ENCODE measurements around the gene TIMM10.
A peak's percentile ranks its signal among the peaks of the same experiment; 100 is the strongest.

The TIMM10 gene

DNA sequence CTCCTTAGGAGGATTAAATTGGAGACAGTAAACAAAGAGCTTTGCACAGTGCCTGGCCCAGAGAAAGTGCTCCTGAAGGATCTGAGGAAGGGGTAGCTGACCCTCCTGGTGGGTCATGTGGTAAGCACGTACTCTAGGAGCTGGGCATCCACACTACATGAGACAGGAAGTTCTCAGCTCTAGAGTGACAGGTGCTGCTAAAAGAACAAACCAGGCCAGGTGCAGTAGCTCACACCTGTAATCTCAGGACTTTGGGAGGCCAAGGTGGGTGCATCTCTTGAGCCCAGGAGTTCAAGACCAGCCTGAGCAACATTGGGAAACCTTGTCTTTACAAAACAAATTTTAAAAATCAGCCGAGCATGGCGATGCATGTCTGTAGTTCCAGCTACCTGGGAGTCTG is 28.2 kb downstream of the TIMM10 start:
- Mint-ChIP-seq H3K36me3 (ENCODE audit: low read depth) (peaks cover 16% of the 10 kb centered on the region), H3K27me3 (no peaks in the 10 kb centered on the region), H3K27ac (no peak overlapping the region), H3K9me3 (no peaks in the 10 kb centered on the region), H3K4me1 (peaks cover 2% of the 10 kb centered on the region), H3K4me3 (no peak overlapping the region)
- ATAC-seq (no peak), DNase-seq (no peak)

GRCh38 chr11:57501953-57502352 is 28.6 kb downstream of the TIMM10 start:
- Mint-ChIP-seq H3K4me1 (peaks cover 2% of the 10 kb centered on the region), H3K36me3 (ENCODE audit: low read depth) (peaks cover 17% of the 10 kb centered on the region), H3K4me3 (no peak overlapping the region), H3K27ac (no peak overlapping the region), H3K9me3 (no peaks in the 10 kb centered on the region), H3K27me3 (no peaks in the 10 kb centered on the region)
- ATAC-seq (no peak), DNase-seq (no peak)

GRCh38 chr11:57500926-57501325 is 29.6 kb downstream of the TIMM10 start:
- no peaks in the 10 kb centered on the region for H3K9me3 Mint-ChIP-seq
- ATAC-seq (no peak), DNase-seq (no peak)
- H3K4me1 Mint-ChIP-seq = peaks cover 2% of the 10 kb centered on the region
- H3K4me3 Mint-ChIP-seq = no peak overlapping the region
- peaks cover 18% of the 10 kb centered on the region for H3K36me3 Mint-ChIP-seq (ENCODE audit: low read depth)
- H3K27ac Mint-ChIP-seq = no peak overlapping the region
- no peaks in the 10 kb centered on the region for H3K27me3 Mint-ChIP-seq

DNA sequence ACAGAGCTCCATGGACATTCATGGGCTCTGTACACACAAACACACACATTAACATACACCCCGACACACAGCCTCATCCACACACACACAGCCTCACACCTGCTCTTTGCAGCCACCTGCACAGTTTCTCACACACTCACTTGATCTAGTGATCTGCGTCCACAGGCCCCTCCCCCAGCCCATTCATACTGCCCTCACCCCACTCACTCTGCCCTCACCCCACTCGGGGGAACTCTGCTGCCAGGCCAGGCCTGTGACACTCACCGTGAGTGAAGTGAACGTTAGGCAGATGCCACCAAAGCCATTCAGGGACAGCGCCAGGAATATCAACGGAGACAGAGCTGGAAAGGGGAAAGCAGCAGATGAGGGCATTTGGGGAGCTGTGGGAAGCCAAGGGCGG is 30.0 kb downstream of the TIMM10 start:
- ATAC-seq (no peak), DNase-seq (no peak)
- Mint-ChIP-seq H3K27me3 (no peaks in the 10 kb centered on the region), H3K27ac (no peak overlapping the region), H3K4me3 (no peak overlapping the region), H3K4me1 (peaks cover 2% of the 10 kb centered on the region), H3K9me3 (no peaks in the 10 kb centered on the region), H3K36me3 (ENCODE audit: low read depth) (peaks cover 21% of the 10 kb centered on the region)

- Mint-ChIP-seq H3K36me3 (ENCODE audit: low read depth) (peaks cover 21% of the 10 kb centered on the region), H3K4me1 (peaks cover 2% of the 10 kb centered on the region), H3K27ac (no peak overlapping the region), H3K9me3 (no peaks in the 10 kb centered on the region), H3K4me3 (no peak overlapping the region), H3K27me3 (no peaks in the 10 kb centered on the region)
- DNase-seq (no peak), ATAC-seq (no peak)
These were observed 30.5 kb downstream of the TIMM10 start for GRCh38 chr11:57499983-57500461.

DNA sequence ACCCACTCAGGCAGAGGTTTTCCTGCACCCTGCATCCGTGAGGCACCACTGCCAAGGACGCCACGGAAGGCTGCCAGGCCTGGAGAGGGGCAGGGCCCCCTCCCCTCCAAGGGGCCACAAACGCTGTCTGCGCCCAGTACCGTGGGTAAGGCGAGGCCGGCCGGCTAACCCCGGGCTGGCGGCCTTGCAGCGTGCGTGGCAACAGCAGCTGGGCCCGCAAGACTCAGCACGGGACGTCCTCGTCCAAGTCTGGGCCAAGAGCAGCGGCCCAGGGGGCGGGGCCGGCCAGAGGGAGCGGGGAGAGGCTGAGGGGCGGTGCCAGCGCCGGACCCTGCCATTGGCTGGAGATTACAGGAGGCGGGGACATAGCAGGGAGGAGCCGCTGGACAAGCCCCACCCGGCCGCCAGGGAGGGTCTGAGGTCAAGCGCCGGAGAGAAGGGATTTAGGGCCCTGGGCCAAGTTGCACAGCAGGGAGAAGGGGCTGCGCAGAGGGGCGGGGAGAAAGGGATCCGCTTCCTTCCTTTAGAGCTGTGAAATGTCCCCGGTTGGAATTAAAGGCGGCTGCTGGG is 31.1 kb downstream of the TIMM10 start:
- H3K9me3 Mint-ChIP-seq = no peaks in the 10 kb centered on the region
- H3K27ac Mint-ChIP-seq = no peak overlapping the region
- H3K4me1 Mint-ChIP-seq = peaks cover 4% of the 10 kb centered on the region
- no peak overlapping the region for H3K4me3 Mint-ChIP-seq
- H3K27me3 Mint-ChIP-seq = no peaks in the 10 kb centered on the region
- peaks cover 17% of the 10 kb centered on the region for H3K36me3 Mint-ChIP-seq (ENCODE audit: low read depth)
- ATAC-seq (peak; percentile 76), DNase-seq (peak; percentile 66)

- peaks cover 19% of the 10 kb centered on the region for H3K36me3 Mint-ChIP-seq (ENCODE audit: low read depth)
- no peaks in the 10 kb centered on the region for H3K27me3 Mint-ChIP-seq
- no peaks in the 10 kb centered on the region for H3K9me3 Mint-ChIP-seq
- ATAC-seq (no peak), DNase-seq (no peak)
- H3K27ac Mint-ChIP-seq = no peak overlapping the region
- peaks cover 13% of the 10 kb centered on the region for H3K4me1 Mint-ChIP-seq
- no peak overlapping the region for H3K4me3 Mint-ChIP-seq
These were observed 32.0 kb downstream of the TIMM10 start for GRCh38 chr11:57498540-57498939.

- H3K27ac Mint-ChIP-seq = no peak overlapping the region
- ATAC-seq (no peak), DNase-seq (no peak)
These were observed 33.0 kb downstream of the TIMM10 start for GRCh38 chr11:57497303-57498247.

GRCh38 chr11:57496109-57496820 is 34.3 kb downstream of the TIMM10 start:
- ATAC-seq = no peak
- no peak for DNase-seq
- H3K9me3 Mint-ChIP-seq = no peaks in the 10 kb centered on the region
- H3K36me3 Mint-ChIP-seq (ENCODE audit: low read depth) = peaks cover 30% of the 10 kb centered on the region
- no peak overlapping the region for H3K4me3 Mint-ChIP-seq
- no peaks in the 10 kb centered on the region for H3K27me3 Mint-ChIP-seq
- H3K27ac Mint-ChIP-seq = peak overlapping the region; percentile 5
- H3K4me1 Mint-ChIP-seq = peaks cover 15% of the 10 kb centered on the region

More at GRCh38 chr11:57497303-57498247, 33.0 kb downstream of the TIMM10 start:
- Mint-ChIP-seq H3K4me3 (no peak overlapping the region), H3K4me1 (peaks cover 15% of the 10 kb centered on the region), H3K27me3 (no peaks in the 10 kb centered on the region), H3K9me3 (no peaks in the 10 kb centered on the region), H3K36me3 (ENCODE audit: low read depth) (peaks cover 25% of the 10 kb centered on the region)

DNA sequence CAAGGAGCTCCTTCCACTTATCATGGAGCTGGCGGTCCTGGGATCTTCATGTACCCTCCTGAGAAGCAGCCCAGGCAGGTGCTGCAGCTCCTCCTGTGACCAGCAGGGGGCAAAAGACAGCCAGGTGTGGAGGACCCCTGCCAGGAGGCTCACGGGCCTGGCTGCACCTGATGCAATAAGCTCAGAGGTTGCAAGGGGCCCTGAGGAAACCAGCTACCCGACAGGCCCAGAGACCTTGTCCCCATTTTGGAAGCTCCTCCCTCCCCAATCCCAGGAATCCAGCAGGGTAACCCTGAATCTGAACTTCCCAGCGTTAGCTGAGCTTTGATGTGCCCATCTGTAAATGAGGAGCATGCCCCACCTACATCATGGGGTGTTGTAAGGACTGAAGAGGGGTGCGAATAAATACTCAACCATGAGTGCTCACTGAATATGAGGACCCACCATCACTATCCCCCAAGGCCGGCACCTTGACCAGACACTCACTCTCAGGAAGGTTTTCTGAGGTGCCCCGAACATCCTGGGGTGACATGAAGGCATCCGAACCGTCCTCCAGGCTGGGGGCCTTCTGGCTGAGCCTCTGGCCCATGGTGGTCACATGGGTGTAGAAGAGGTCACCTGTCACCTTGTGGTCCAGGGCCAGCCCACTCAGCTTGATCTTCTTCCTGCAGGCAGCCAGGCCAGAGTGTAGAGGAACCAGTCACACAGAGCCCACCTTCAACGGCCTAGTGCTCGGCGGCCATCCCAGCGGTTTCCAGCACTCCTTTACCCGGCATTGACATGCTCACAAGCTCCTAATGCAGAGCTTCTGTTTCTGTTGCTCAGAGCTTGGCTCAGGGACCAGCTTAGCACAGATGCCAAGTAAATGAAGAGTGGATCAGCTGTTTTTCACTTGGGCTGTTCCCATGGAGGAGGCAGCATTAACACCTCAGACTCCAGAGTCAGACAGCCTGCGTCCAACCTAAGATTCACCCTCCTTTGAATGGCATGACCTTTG is 36.7 kb downstream of the TIMM10 start:
- ATAC-seq (peak; percentile 74), DNase-seq (peak; percentile 78)
- Mint-ChIP-seq H3K4me1 (peaks cover 12% of the 10 kb centered on the region), H3K9me3 (no peaks in the 10 kb centered on the region), H3K27ac (peak overlapping the region; percentile 93), H3K27me3 (no peaks in the 10 kb centered on the region), H3K36me3 (ENCODE audit: low read depth) (peaks cover 37% of the 10 kb centered on the region), H3K4me3 (no peak overlapping the region)

DNA sequence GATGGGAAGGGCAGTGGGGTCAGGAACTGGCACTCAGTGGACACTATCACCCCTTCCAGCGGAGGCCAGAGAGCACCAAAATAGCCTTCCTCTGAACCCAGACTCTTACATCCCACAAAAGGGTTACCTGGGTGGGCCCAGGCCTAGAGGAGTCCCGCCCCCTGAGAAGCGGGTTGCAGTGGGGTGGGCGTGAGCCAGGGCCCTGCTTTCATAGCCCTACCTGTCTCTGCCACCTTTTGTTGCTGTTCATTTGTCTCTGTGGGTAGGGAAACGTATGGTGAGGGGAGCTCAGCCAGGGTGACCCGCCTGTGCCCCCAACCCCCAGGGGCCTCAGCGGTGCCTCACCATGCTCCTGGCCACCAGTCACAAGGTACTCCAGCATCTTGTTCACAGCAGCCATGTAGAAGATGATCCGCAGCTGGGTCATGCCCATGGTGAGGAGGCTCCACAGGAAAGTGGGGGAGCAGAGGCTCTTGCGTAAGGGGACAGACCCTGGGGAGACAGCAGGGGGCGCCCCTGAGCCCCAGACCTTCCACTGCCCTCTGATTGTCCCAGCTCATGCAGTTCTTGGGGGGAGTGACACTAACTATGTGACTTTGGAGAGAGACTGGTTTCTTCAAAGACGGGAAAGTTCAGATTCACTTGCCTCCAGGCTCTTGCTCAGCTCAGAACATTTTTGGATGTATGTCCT is 39.0 kb downstream of the TIMM10 start:
- no peak overlapping the region for H3K27ac Mint-ChIP-seq
- H3K36me3 Mint-ChIP-seq (ENCODE audit: low read depth) = peaks cover 43% of the 10 kb centered on the region
- DNase-seq = peak; percentile 72

GRCh38 chr11:57490456-57491248 is 39.9 kb downstream of the TIMM10 start:
- ATAC-seq = no peak
- DNase-seq = no peak
- H3K27me3 Mint-ChIP-seq = no peaks in the 10 kb centered on the region
- H3K9me3 Mint-ChIP-seq = no peaks in the 10 kb centered on the region
- no peak overlapping the region for H3K27ac Mint-ChIP-seq
- peaks cover 16% of the 10 kb centered on the region for H3K4me1 Mint-ChIP-seq
- no peak overlapping the region for H3K4me3 Mint-ChIP-seq
- H3K36me3 Mint-ChIP-seq (ENCODE audit: low read depth) = peaks cover 43% of the 10 kb centered on the region

More for the DNA sequence above, 39.0 kb downstream of the TIMM10 start:
- H3K27me3 Mint-ChIP-seq = no peaks in the 10 kb centered on the region
- ATAC-seq = peak; percentile 61
- H3K4me3 Mint-ChIP-seq = no peak overlapping the region
- no peaks in the 10 kb centered on the region for H3K9me3 Mint-ChIP-seq
- peaks cover 12% of the 10 kb centered on the region for H3K4me1 Mint-ChIP-seq
